HepG2 (cell line): ENCODE results near the gene LZTS2. TPM values are rescaled to one million over a fixed set of nuclear protein-coding genes. Genes with fewer than 3 reads are reported as not detected.

Source experiments
- ATAC-seq: fragments of 200-7000 bp; cut with Tn5 transposase; 3 replicates; pipeline ENCODE4 v1.9.1; 2020; ENCODE audit warnings: mild to moderate bottlenecking, moderate library complexity
- BruUV-seq: library from RNA; stranded (reverse); fragments of 400-500 nt; replicated peaks from 2 replicates; lab custom pipeline; 2021; lab: Mats Ljungman, UMichigan
- CTCF ChIA-PET: fragments of 300-600 bp; formaldehyde crosslinking; extraction: SDS; loops from one replicate; lab custom pipeline; 2021; ENCODE audit warnings: low total read pairs, inconsistent platforms, low intra/inter-chr PET ratio; lab: Yijun Ruan, JAX
- POLR2A ChIA-PET: fragments of 350-600 bp; sonication (Branson Sonifier 250); formaldehyde crosslinking; loops from one replicate; lab custom pipeline; 2020; ENCODE audit warnings: antibody characterized with exemption, inconsistent platforms; lab: Yijun Ruan, JAX
- DNase-seq: peaks from one replicate; pipeline ENCODE4 v3.0.0-alpha.2; 2015; ENCODE audit warnings: low spot score
- FAIRE-seq: peaks from 3 replicates; lab custom pipeline; 2011; peaks lifted over from hg19 to GRCh38; lab: Jason Lieb, UNC
- H2AFZ ChIP-seq: one replicate; pipeline ENCODE4 v1.6.1; 2011; ENCODE audit warnings: low read length, inconsistent platforms
- H3K27ac ChIP-seq: fragments of 300-600 bp; 3 replicates; pipeline ENCODE4 v1.8.0; 2011; ENCODE audit warnings: mixed run types, mild to moderate bottlenecking, mixed read lengths, low read length, inconsistent platforms; ENCODE audit not compliant: insufficient read depth; ENCODE audit errors: extremely low read length
- H3K27me3 ChIP-seq, 2 experiments: fragments of 200-600 bp in 1 of 2; 2 replicates in 1 of 2; 3 replicates in 1 of 2; pipeline versions ENCODE4 v1.6.0 to v1.8.0; 2011; ENCODE audit warnings: low read length in 2 of 2, mild to moderate bottlenecking in 2 of 2, moderate library complexity in 2 of 2, inconsistent platforms in 1 of 2; ENCODE audit not compliant: insufficient read depth in 2 of 2, control insufficient read depth in 1 of 2
- H3K36me3 ChIP-seq, 2 experiments: fragments of 200-600 bp in 1 of 2; replicated peaks in 1 of 2; 2 replicates in 1 of 2; 3 replicates in 1 of 2; pipeline versions ENCODE4 v1.5.1 to v1.8.0; 2011; ENCODE audit warnings: low read length in 2 of 2, inconsistent platforms in 1 of 2; ENCODE audit not compliant: insufficient read depth in 2 of 2, control insufficient read depth in 1 of 2
- H3K4me1 ChIP-seq: 2 replicates; pipeline ENCODE4 v1.5.1; 2012; ENCODE audit warnings: low read length, inconsistent platforms; ENCODE audit not compliant: insufficient read depth
- H3K4me2 ChIP-seq: 2 replicates; pipeline ENCODE4 v1.6.0; 2011; ENCODE audit warnings: low read depth, low read length, inconsistent platforms
- H3K4me3 ChIP-seq, 3 experiments: fragments of 200-600 bp in 1 of 3; sonication (generic), shearing (Covaris generic) in 1 of 3; replicated peaks in 1 of 3; 2 replicates each; pipeline ENCODE4 v1.5.1; 2011 to 2016; ENCODE audit warnings: low read length in 3 of 3, inconsistent platforms in 2 of 3, low read depth in 2 of 3, mild to moderate bottlenecking in 2 of 3, control low read depth in 1 of 3, mixed read lengths in 1 of 3; ENCODE audit not compliant: insufficient read depth in 1 of 3
- H3K79me2 ChIP-seq: one replicate; pipeline ENCODE4 v1.6.1; 2011; ENCODE audit warnings: low read length, inconsistent platforms; ENCODE audit not compliant: insufficient read depth
- H3K9ac ChIP-seq: 2 replicates; pipeline ENCODE4 v1.6.0; 2011; ENCODE audit warnings: mild to moderate bottlenecking, low read depth, low read length, inconsistent platforms; ENCODE audit not compliant: insufficient read depth
- H3K9me3 ChIP-seq: 2 replicates; pipeline ENCODE4 v1.5.1; 2012; ENCODE audit warnings: mild to moderate bottlenecking, low read length
- H4K20me1 ChIP-seq: 2 replicates; pipeline ENCODE4 v1.6.0; 2011; ENCODE audit warnings: inconsistent platforms, mild to moderate bottlenecking, low read length, moderate library complexity; ENCODE audit not compliant: insufficient read depth
- GMEB1 ChIP-seq: sonication (generic); formaldehyde crosslinking; IDR thresholded peaks from 2 replicates; pipeline ENCODE4 v1.5.1; 2020; ENCODE audit warnings: missing genetic modification reagents, mild to moderate bottlenecking, borderline replicate concordance
- HMGXB4 ChIP-seq, 2 experiments: sonication (generic) in 1 of 2; formaldehyde crosslinking in 1 of 2; IDR thresholded peaks; 2 replicates each; pipeline versions ENCODE4 v1.4.0 to v1.6.1; 2018 to 2020; ENCODE audit warnings: missing genetic modification reagents in 2 of 2, borderline replicate concordance in 1 of 2, low read depth in 1 of 2, mild to moderate bottlenecking in 1 of 2, missing biosample characterization in 1 of 2
- MTF1 ChIP-seq: sonication (generic); formaldehyde crosslinking; IDR thresholded peaks from 2 replicates; pipeline ENCODE4 v1.5.0; 2020; ENCODE audit warnings: missing genetic modification reagents
- SAP130 ChIP-seq: IDR thresholded peaks from 2 replicates; pipeline ENCODE4 v1.6.1; 2016; ENCODE audit warnings: low read depth
- ZBTB1 ChIP-seq: sonication (generic); formaldehyde crosslinking; IDR thresholded peaks from 2 replicates; pipeline ENCODE4 v1.4.0; 2020; ENCODE audit warnings: missing genetic modification reagents, borderline replicate concordance
- ZNF672 ChIP-seq: sonication (generic); formaldehyde crosslinking; IDR thresholded peaks from 2 replicates; pipeline ENCODE4 v1.8.1; 2022; ENCODE audit warnings: missing genetic modification reagents
- ZNF770 ChIP-seq: sonication (generic); formaldehyde crosslinking; IDR thresholded peaks from 2 replicates; pipeline ENCODE4 v1.5.0; 2020; ENCODE audit warnings: mild to moderate bottlenecking, missing genetic modification reagents
- ZNF772 ChIP-seq: sonication (generic); formaldehyde crosslinking; IDR thresholded peaks from 2 replicates; pipeline ENCODE4 v1.5.0; 2020; ENCODE audit warnings: mild to moderate bottlenecking, missing genetic modification reagents
- ZNF782 ChIP-seq: sonication (generic); formaldehyde crosslinking; IDR thresholded peaks from 2 replicates; pipeline ENCODE4 v1.4.0; 2020; ENCODE audit warnings: missing genetic modification reagents, mild to moderate bottlenecking, borderline replicate concordance
- WGBS: methylation state at CpG from one replicate; pipeline ENCODE4 v1.1.6; 2017; ENCODE audit warnings: low lambda C conversion rate; 5-methylcytosine and 5-hydroxymethylcytosine counted together
- in situ Hi-C: cut with HindIII; loops from 2 replicates; pipeline ENCODE4 v1.10.0; 2017; ENCODE audit warnings: low pct_unique_long_range_greater_than_20kb; ENCODE audit not compliant: extremely low pct_ligation_motif_present
- intact Hi-C: fragments of 100-400 bp; cut with micrococcal nuclease; formaldehyde crosslinking; loops from one replicate; pipeline ENCODE4 v1.10.0; 2022; ENCODE audit not compliant: unreplicated experiment
- polyA plus RNA-seq, 8 experiments: library from polyadenylated mRNA; depleted of rRNA in 3 of 8; stranded (reverse) in 7 of 8; unstranded in 1 of 8; fragments of >200 nt; fragmentation: Illumina TruSeq in 4 of 8; extraction: Trizol in 4 of 8; gene quantifications; 2 replicates each; pipeline versions ENCODE4 v1.2.1 to v1.2.3, GENCODE V29; 2011 to 2016; ENCODE audit warnings: low read depth in 4 of 8, missing spikeins in 1 of 8, mixed read lengths in 1 of 8; ENCODE audit not compliant: insufficient read depth in 1 of 8
- total RNA-seq, 5 experiments: library from RNA; depleted of rRNA; stranded (reverse); fragments of >200 nt; fragmentation: Illumina TruSeq; extraction: Trizol; gene quantifications; 2 replicates each; pipeline ENCODE4 v1.2.3, GENCODE V29; 2016; ENCODE audit warnings: low read depth in 1 of 5

The LZTS2 gene
- total and polyA plus RNA-seq, 2 of the 13 experiments (the other 11 are each of a cell fraction or from before 2014, with no cell fraction given), result 43.6 to 65.6 TPM

- peaks cover 3 to 11% of the 10 kb centered on the region in 2 experiments; a peak in 2 of 5 replicates for H3K36me3 ChIP-seq
- ATAC-seq, result peak; percentile 90
- peak; percentile 79 for DNase-seq
- BruUV-seq, result no TSS peak
- in situ Hi-C loops, result loop anchor here (5.0 kb wide), 1 partner anchor 36 kb away; no protein-coding TSS in a partner anchor
- H3K4me1 ChIP-seq, result peaks cover 66% of the 10 kb centered on the region
- peak within 1 kb of the TSS; percentile 77 for H3K9ac ChIP-seq
- intact Hi-C loops, result loop anchor here (5.0 kb wide), 1 partner anchor 36 kb away; no protein-coding TSS in a partner anchor
- H3K79me2 ChIP-seq, result no peaks in the 10 kb centered on the region
- FAIRE-seq, result no peak
- H3K27ac ChIP-seq, result peak within 1 kb of the TSS; percentile 65
- CTCF ChIA-PET, result no interaction called here
- H3K4me3 ChIP-seq, result peak within 1 kb of the TSS; percentile 73 to 80 (median 74)
- H3K27me3 ChIP-seq, result no peaks in the 10 kb centered on the region; a peak in 1 of 5 replicates
- no peak within 1 kb of the TSS for H2AFZ ChIP-seq
- no peaks in the 10 kb centered on the region for H4K20me1 ChIP-seq
- peak within 1 kb of the TSS; percentile 96 for H3K4me2 ChIP-seq
- WGBS, result 2% methylated on average over 7 of the region's 38 CpGs
- POLR2A ChIA-PET, result interaction anchor here (0.6 to 4.6 kb wide), 13 partner anchors 10 to 119 kb away, joined by 3 to 51 read pairs (median 5); partner anchors contain the start of genes KAZALD1, LZTS2, SEMA4G and SLF2
- H3K9me3 ChIP-seq, result no peaks in the 10 kb centered on the region
- no peak for TF ChIP-seq ZNF672 (CRISPR knock-in tag)
- TF ChIP-seq ZNF782 (CRISPR knock-in tag), result 0 out of 2 replicates have a peak, but pooled peaks have one; percentile 4
- peak; percentile 36; the same call in 1 of the 2 replicates for TF ChIP-seq GMEB1 (CRISPR knock-in tag)
- no peak for TF ChIP-seq ZNF770 (CRISPR knock-in tag)
- peak; percentile 51; the same call in 1 of the 2 replicates for TF ChIP-seq ZNF772 (CRISPR knock-in tag)
- no peak for TF ChIP-seq ZBTB1 (CRISPR knock-in tag)
- TF ChIP-seq MTF1 (CRISPR knock-in tag), result no peak
- TF ChIP-seq SAP130 (CRISPR knock-in tag), result peak; percentile 61
- TF ChIP-seq HMGXB4 (CRISPR knock-in tag; IDR thresholded peaks at IDR 0.05; ENCODE audit: borderline replicate concordance in 1 of 2, low read depth in 1 of 2), result no peak; a peak in 1 of 4 replicates
Observed at GRCh38 chr10:101031128-101031795, 31.7 kb downstream of the LZTS2 start, which contains the start of the genes PDZD7 and SFXN3. TSS of gene PDZD7 (minus strand) at chr10:101031129. CDS start at chr10:101030219, 910 bp downstream. TSS of gene SFXN3 (plus strand) at chr10:101031234. CDS start at chr10:101034695, 3,461 bp downstream.
